Loucy (cell line): ENCODE results near the gene UBR1.
"Not testable (repeated sequence)": the region's sequence is repeated elsewhere in the genome, so short reads cannot be mapped to it uniquely, and the experiment has no call there.

Experiments
- H2AFZ ChIP-seq: fragments of 200-600 bp; sonication (generic); 2 replicates; pipeline ENCODE4 v1.6.0; 2016; ENCODE audit warnings: antibody characterized with exemption, mild to moderate bottlenecking, low read length, moderate library complexity
- H3F3A ChIP-seq: fragments of 200-600 bp; 2 replicates; pipeline ENCODE4 v1.6.0; 2016; ENCODE audit warnings: antibody characterized with exemption, low read depth, mild to moderate bottlenecking
- H3K27me3 ChIP-seq: fragments of 200-600 bp; sonication (generic); 2 replicates; pipeline ENCODE4 v1.6.1; 2014; ENCODE audit warnings: low read length, mild to moderate bottlenecking; ENCODE audit not compliant: insufficient read depth, poor library complexity, severe bottlenecking
- H3K36me3 ChIP-seq: fragments of 200-600 bp; sonication (generic); 2 replicates; pipeline ENCODE4 v1.6.1; 2016; ENCODE audit warnings: low read length; ENCODE audit not compliant: insufficient read depth
- H3K4me1 ChIP-seq: fragments of 200-600 bp; sonication (generic); 2 replicates; pipeline ENCODE4 v1.5.1; 2014; ENCODE audit warnings: low read length, mild to moderate bottlenecking; ENCODE audit not compliant: insufficient read depth, poor library complexity, severe bottlenecking
- H3K4me2 ChIP-seq: fragments of 200-600 bp; sonication (generic); 2 replicates; pipeline ENCODE4 v1.6.0; 2014; ENCODE audit warnings: antibody characterized with exemption, low read length, low read depth, mild to moderate bottlenecking; ENCODE audit not compliant: poor library complexity, severe bottlenecking
- H3K4me3 ChIP-seq: fragments of 200-600 bp; sonication (generic); 2 replicates; pipeline ENCODE4 v1.5.1; 2014; ENCODE audit warnings: low read length, mild to moderate bottlenecking, mixed read lengths; ENCODE audit not compliant: poor library complexity, severe bottlenecking
- H3K79me2 ChIP-seq: fragments of 200-600 bp; sonication (generic); 2 replicates; pipeline ENCODE4 v1.6.1; 2014; ENCODE audit warnings: low read length; ENCODE audit not compliant: insufficient read depth
- H3K9ac ChIP-seq: fragments of 200-600 bp; sonication (generic); 2 replicates; pipeline ENCODE4 v1.6.0; 2014; ENCODE audit warnings: mild to moderate bottlenecking, low read depth, low read length, moderate library complexity; ENCODE audit not compliant: poor library complexity, severe bottlenecking
- H3K9me2 ChIP-seq: fragments of 200-600 bp; sonication (generic); replicated peaks from 2 replicates; pipeline ENCODE4 v1.6.1; 2016; ENCODE audit warnings: low read depth, low read length, mixed read lengths
- H3K9me3 ChIP-seq: fragments of 200-600 bp; sonication (generic); 2 replicates; pipeline ENCODE4 v1.6.1; 2014; ENCODE audit warnings: mild to moderate bottlenecking, antibody characterized with exemption, low read length, low read depth; ENCODE audit not compliant: insufficient read depth
- H4K20me1 ChIP-seq: fragments of 200-600 bp; sonication (generic); 2 replicates; pipeline ENCODE4 v1.6.0; 2014; ENCODE audit warnings: antibody characterized with exemption, low read length, mild to moderate bottlenecking; ENCODE audit not compliant: insufficient read depth, poor library complexity, severe bottlenecking
- CTCF ChIP-seq: fragments of 200-600 bp; sonication (generic); conservative IDR thresholded peaks from 2 replicates; pipeline ENCODE4 v1.5.1; 2014; ENCODE audit warnings: mild to moderate bottlenecking, antibody characterized with exemption, low read length
- EZH2phosphoT487 ChIP-seq: fragments of 200-600 bp; IDR thresholded peaks from 2 replicates; pipeline ENCODE4 v1.6.1; 2018; ENCODE audit warnings: antibody characterized with exemption, mild to moderate bottlenecking, moderate library complexity, borderline replicate concordance

UBR1 gene

GRCh38 chr15:43048935-43049334 lies 56.9 kb downstream of the UBR1 start:
- Histone ChIP-seq H3K9me2 (no peaks in the 10 kb centered on the region), H3K79me2 (no peaks in the 10 kb centered on the region), H3K9ac (no peak overlapping the region), H3K9me3 (no peaks in the 10 kb centered on the region), H2AFZ (no peak overlapping the region), H3K4me3 (no peak overlapping the region), H3K4me1 (no peaks in the 10 kb centered on the region), H3K36me3 (peaks cover 70% of the 10 kb centered on the region; the same call in 1 of the 2 replicates), H3K4me2 (no peak overlapping the region), H3K27me3 (no peaks in the 10 kb centered on the region), H4K20me1 (no peaks in the 10 kb centered on the region), H3F3A (no peaks in the 10 kb centered on the region)
- TF ChIP-seq EZH2phosphoT487 (no peak), CTCF (no peak)

- H3F3A ChIP-seq, result no peaks in the 10 kb centered on the region
- no peaks in the 10 kb centered on the region for H3K9me3 ChIP-seq
- H3K4me2 ChIP-seq, result no peak overlapping the region
- H3K9me2 ChIP-seq, result no peaks in the 10 kb centered on the region
- H2AFZ ChIP-seq, result no peak overlapping the region
- H3K4me3 ChIP-seq, result no peak overlapping the region
- H3K27me3 ChIP-seq, result no peaks in the 10 kb centered on the region
- no peak overlapping the region for H3K9ac ChIP-seq
- no peaks in the 10 kb centered on the region for H4K20me1 ChIP-seq
- TF ChIP-seq EZH2phosphoT487, result no peak
- H3K79me2 ChIP-seq, result no peaks in the 10 kb centered on the region
- H3K36me3 ChIP-seq, result peaks cover 71% of the 10 kb centered on the region
- no peaks in the 10 kb centered on the region for H3K4me1 ChIP-seq
Measured at GRCh38 chr15:43046484-43046883, 59.4 kb downstream of the UBR1 start.

GRCh38 chr15:43042885-43043284 lies 63.0 kb downstream of the UBR1 start:
- H3K9ac ChIP-seq, result no peak overlapping the region
- no peaks in the 10 kb centered on the region for H3K27me3 ChIP-seq
- no peaks in the 10 kb centered on the region for H3F3A ChIP-seq
- no peak overlapping the region for H2AFZ ChIP-seq
- TF ChIP-seq CTCF, result no peak
- TF ChIP-seq EZH2phosphoT487, result no peak
- no peaks in the 10 kb centered on the region for H4K20me1 ChIP-seq
- no peaks in the 10 kb centered on the region for H3K9me3 ChIP-seq
- no peaks in the 10 kb centered on the region for H3K9me2 ChIP-seq
- no peak overlapping the region for H3K4me2 ChIP-seq
- H3K36me3 ChIP-seq, result peaks cover 62% of the 10 kb centered on the region
- H3K4me1 ChIP-seq, result no peaks in the 10 kb centered on the region
- H3K79me2 ChIP-seq, result no peaks in the 10 kb centered on the region
- H3K4me3 ChIP-seq, result no peak overlapping the region

GRCh38 chr15:43041085-43041484 lies 64.8 kb downstream of the UBR1 start:
- not testable (repeated sequence) for H3K27me3 ChIP-seq, H3K9ac ChIP-seq, H3K9me2 ChIP-seq, H3K4me1 ChIP-seq, H3F3A ChIP-seq, H3K79me2 ChIP-seq, H2AFZ ChIP-seq, H3K4me2 ChIP-seq, H4K20me1 ChIP-seq, H3K4me3 ChIP-seq, H3K9me3 ChIP-seq
- H3K36me3 ChIP-seq, result peaks cover 62% of the 10 kb centered on the region

- H3F3A ChIP-seq, H3K4me1 ChIP-seq, H2AFZ ChIP-seq, H3K9ac ChIP-seq, H3K79me2 ChIP-seq, H3K4me3 ChIP-seq, H3K27me3 ChIP-seq, H3K4me2 ChIP-seq, H4K20me1 ChIP-seq, H3K9me2 ChIP-seq, H3K9me3 ChIP-seq: not testable (repeated sequence)
- H3K36me3 ChIP-seq, result peaks cover 57% of the 10 kb centered on the region
Measured at GRCh38 chr15:43035240-43035639, 70.6 kb downstream of the UBR1 start.
